Activated CD4-positive, alpha-beta T cell treated with anti-CD3 and anti-CD28 coated beads, Interleukin-2, Interleukin-4, amounts not matched to agents 100 ng/mL and 50 ng/mL, durations not matched to agents 16 hours and 8 hours (primary cell): ENCODE results near the gene ITPR1.

Experiments
- DNase-seq: peaks from one replicate; pipeline ENCODE4 v3.0.0-alpha.2; 2020; ENCODE audit warnings: low spot score

Gene ITPR1

GRCh38 chr3:4782095-4782494 lies 288.9 kb downstream of the ITPR1 start:
- DNase-seq, result no peak

- no peak for DNase-seq
These were observed 292.4 kb downstream of the ITPR1 start for GRCh38 chr3:4785551-4785950.

DNA sequence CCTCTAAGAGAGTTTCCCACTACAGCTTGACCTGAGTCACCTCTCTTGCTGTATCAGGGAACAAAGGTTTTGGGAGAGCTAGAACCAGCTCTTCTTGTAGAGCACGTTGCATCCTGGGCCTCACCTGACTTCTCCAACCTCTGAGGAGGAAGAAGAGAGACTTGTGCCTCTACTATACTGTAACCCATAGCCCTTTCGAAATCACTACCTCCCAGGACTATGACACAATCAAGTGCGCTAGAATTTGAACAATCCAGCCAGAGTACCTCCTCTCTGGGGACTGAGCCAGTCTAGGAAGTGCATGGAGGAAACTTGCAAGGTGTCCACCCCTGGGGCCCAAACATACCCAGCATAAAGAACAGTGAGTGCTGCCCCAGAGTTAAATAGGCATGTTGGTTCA lies 293.3 kb downstream of the ITPR1 start:
- no peak for DNase-seq

GRCh38 chr3:4791358-4791757 lies 298.2 kb downstream of the ITPR1 start:
- no peak for DNase-seq

GRCh38 chr3:4793311-4793710 lies 300.2 kb downstream of the ITPR1 start:
- DNase-seq, result no peak

GRCh38 chr3:4794331-4794730 lies 301.2 kb downstream of the ITPR1 start:
- DNase-seq, result no peak

- no peak for DNase-seq
These were observed 301.6 kb downstream of the ITPR1 start for GRCh38 chr3:4794798-4795197.

- DNase-seq, result no peak
These were observed 302.8 kb downstream of the ITPR1 start for GRCh38 chr3:4795905-4796304.

GRCh38 chr3:4797201-4797705 lies 304.1 kb downstream of the ITPR1 start:
- DNase-seq, result no peak

DNA sequence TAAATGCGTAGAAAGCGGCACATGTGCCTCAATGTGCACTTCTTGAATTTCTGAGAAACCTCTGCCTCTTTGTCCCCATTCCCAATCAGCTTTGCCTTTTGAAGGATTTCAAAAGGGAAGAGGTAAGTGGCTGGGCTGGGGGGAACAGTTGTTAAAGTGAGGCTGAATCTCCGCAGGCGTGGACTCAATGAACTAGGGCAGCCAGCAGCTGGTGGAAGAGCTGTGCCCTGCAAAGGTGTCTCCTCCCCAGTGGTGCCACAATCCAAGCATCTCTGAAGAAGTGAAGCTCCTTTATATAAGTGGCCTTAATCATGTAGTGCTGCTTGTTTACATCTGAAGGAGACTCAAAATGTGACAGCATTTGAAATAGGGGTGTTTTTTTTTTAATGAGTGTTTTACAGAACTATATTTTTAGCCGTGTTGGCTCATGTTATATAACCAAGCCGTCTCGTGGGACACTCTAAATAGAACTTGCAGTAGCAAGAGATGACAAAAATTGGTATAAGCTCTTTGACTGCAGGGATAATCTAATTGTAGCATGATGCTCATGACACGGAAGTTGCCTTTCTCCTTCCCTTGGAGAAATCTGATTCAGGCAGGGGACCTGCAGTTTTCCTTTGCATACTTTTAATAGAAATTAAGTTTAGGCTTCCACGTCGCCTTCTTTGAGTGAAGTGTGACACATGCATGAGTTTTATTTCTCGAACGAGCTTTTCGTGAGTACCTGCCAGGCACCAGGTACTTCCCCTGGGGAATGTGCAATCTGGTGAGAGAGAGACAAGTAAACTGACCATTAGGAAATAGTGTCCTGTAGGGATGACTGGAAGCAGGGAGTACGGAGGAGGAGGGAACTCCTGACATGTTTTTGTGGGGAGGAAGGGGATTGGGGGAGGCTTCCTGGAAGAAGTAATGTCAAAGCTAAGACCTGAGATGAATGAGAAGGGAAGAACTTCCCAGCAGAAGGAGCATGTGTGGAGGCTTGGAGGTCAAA lies 306.4 kb downstream of the ITPR1 start:
- no peak for DNase-seq

DNA sequence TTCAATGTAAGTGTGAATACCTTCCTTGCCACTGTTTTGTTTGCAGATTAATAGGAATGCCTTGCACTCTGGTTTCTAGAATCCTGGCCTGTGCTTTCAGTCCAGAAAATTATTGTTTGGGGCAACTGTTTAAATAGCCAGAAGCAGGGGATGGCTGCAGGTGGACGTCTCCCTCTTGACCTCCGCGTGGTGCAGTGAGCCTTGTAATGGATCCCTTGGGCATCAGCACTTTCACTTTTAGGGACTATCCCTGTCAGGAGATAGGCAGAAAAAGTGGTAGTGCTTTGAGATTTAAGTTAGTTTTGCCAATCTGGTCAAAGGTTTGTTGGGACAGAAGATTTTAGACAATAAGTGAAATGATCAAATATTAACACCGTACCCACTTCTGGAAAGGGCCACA lies 307.4 kb downstream of the ITPR1 start:
- DNase-seq, result no peak

DNA sequence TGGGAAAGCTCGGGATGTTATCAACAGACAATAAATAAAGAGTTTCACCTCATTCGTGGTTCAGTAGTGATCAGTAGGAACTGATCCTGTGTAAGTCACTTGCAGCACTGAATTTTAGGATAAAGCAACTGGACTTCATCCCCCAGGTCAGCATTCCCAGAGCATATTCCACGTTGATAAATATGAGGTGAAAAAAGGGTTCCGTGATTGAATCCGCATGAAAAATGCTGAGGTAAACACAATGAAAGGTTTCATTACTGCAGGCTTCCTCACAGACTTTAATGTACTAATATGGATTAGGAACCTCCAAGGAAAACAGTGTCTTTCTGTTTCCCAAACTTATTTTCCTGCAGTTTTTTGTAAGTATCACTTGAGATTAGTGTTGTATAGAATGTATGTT lies 308.7 kb downstream of the ITPR1 start:
- no peak for DNase-seq

GRCh38 chr3:4802903-4803302 lies 309.8 kb downstream of the ITPR1 start:
- DNase-seq, result no peak

DNA sequence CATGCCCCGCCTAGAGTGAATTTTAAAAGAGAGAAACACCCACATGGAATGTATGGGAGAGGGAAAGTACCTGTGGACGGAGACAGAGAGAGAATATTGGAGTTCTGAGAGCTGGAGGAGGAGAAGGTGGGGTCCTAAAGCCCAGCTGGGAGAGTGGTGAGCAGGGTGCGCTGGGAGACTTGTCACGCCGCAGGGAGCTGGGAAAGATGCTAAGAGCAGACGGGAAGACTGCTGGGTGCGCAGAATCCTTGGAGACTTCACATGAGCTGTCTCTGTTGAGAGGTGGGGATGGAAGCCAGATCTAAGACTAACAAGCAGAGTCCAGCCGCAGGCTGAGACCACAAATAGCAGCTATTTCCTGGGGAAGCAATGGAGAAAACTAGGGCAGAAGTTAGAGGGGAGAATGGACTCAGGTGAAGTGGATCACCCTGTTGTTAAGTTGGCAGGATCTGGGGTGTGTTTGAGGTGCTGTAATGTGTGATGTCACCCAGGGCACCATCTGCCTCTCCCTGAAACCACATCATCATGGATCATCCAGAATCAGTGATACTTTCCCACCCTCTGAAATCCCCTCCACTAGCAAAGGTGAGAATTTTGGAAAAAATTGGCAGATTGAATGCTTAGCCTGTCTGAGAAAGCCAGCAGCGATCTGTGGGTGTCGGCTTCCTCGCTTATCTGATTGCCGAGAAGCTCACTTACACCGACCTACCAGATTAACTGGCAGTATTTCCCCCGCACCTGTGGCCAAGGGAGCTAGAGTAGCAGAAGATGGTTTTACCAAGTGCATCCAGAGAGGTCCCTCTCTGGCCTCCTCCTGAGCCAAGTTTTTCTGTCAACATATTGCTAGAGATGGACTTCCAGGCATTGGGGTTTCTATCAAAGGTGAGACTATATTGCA lies 311.3 kb downstream of the ITPR1 start:
- DNase-seq, result peak; percentile 34

DNA sequence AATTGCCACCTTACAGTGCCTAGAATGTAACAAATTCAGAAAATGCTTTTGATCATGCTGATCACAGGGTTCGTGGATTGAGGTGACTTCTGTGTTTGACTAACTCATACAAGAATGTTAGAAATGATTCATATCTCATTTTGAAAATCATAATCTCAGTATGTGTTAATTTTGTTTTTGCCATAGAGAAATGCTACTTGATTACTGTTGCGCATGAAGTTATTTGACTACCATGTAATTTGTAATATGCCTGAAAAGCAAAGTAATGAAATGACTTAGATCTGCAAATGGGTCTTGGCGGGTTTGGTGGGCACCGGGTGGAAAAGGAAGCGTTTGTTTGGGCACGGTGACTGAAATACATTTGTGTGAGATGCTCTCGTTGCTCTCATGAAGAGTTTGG lies 312.5 kb downstream of the ITPR1 start:
- DNase-seq, result peak; percentile 84

DNA sequence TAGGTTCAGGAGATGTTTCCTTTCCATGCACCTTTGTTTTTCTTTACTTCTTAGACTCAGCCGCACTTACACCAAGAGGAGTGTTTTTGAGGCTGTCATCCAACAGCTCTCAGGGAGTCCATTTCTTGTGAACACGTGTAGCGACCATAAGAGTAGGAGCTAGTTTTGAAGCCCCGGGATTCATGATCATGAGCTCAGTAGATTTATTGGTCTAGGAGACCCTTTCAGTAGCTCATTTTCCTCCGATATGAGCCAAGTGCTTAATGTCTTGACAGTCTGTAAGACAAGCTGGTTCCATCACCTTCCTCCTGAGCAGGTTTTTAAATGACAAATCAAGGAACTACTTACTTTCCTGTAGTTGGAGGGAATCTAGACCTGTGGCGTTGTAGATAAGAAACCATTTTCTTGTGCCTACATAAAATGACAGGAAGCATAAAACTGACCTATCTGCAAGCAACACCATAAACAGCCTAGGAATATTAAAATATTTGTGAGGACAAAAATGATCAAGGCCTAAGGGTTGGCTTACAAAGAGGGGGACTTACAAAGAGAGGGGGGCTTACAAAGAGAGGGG lies 313.5 kb downstream of the ITPR1 start:
- DNase-seq, result no peak

- no peak for DNase-seq
These were observed 314.5 kb downstream of the ITPR1 start for GRCh38 chr3:4807381-4808280.

- DNase-seq, result no peak
These were observed 315.5 kb downstream of the ITPR1 start for GRCh38 chr3:4808637-4809036.

DNA sequence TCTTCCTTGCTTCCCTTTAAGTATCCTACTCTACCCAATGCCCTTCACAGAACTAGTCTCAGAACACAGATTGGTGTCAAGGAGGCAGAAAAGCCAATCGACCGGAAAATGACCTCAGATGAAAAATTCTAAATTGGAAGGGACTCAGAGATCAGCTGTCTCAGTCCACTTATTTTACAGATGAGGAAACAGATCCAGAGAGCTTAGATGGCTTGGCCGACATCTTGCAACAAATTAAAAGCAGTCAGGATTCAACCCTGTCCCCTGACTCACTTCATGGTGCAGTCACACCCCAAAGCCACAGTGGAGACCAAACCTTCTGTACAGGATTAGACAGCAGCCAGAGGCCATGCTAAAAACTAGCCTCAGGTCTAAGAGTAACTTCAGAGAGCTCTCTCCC lies 316.8 kb downstream of the ITPR1 start:
- DNase-seq, result no peak

DNA sequence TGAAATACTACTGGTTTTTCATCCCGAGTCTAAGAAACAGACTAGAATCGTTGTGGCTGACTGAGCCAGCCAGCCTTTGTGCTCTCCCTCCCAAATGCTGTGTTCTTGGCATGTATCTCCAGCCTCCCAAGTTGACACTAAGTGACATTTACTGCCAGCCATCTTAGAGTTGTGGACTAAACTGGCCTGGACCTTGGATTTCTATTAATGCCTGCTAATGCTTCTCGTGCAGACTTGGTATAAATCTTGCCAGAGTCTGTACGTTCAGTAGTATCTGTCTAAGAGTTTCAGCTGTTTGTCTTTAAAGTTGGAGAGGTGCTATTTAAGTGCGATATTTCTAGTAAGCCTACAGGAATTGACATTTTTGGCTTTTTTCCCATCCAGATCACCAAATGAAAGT lies 319.4 kb downstream of the ITPR1 start:
- no peak for DNase-seq

- DNase-seq, result no peak
These were observed 320.8 kb downstream of the ITPR1 start for GRCh38 chr3:4813909-4814304.
